Activated CD8-positive, alpha-beta memory T cell treated with anti-CD3 and anti-CD28 coated beads for 4 hours (primary cell): ENCODE results near the gene BASP1.

ENCODE experiments used
- DNase-seq, 2 donors: peaks; one replicate each; pipeline ENCODE4 v3.0.0-alpha.2; 2020; ENCODE audit warnings: low read depth in 2 of 2

Gene BASP1

DNA sequence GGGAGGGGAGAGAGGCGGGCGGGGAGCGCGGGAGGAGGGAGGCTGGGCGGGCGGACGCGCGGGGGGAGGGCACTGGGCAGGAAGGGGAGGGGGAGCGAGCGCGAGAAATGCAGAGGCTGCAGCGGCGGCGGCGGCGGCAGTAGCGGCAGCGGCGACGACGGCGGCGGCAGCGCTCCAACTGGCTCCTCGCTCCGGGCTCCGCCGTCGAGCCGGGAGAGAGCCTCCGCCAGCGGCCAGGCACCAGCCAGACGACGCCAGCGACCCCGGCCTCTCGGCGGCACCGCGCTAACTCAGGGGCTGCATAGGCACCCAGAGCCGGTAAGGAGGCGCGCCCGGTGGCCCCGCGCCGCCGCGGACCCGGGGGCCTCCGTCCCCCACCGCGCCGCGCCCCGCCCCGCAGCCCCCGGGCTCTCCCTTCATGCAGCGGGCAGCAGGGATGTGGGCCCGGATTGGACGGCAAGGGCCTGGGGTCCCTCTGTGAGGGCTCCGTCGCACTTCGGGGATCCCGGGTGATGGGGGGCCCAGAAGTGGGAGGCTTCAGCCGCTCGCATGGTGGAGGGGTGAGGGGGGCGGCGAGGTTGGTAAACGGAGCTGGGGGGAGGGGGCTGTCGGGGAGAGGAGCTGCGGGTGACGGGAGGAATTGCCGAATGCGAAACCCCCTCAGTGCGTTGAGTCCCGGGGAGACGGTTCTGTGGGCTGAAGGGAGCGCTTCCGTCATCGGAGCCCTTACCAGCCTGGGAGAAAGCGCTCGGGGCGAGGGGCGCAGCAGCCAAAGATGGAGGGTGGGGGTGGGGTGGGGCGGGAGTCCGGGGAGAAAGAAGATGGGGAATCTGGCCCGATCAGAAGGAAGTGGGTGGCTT, at the start of gene BASP1:
TSS of gene BASP1 (plus strand) at position 139 of the 860 bp plus-strand sequence. CDS start 57,586 bp downstream, outside the sequence.
- no peak for DNase-seq

- DNase-seq: no peak
Observed at GRCh38 chr5:17169507-17169906, 47.9 kb upstream of the BASP1 start.

- DNase-seq: no peak
Observed at GRCh38 chr5:17172791-17173190, 44.6 kb upstream of the BASP1 start.

DNA sequence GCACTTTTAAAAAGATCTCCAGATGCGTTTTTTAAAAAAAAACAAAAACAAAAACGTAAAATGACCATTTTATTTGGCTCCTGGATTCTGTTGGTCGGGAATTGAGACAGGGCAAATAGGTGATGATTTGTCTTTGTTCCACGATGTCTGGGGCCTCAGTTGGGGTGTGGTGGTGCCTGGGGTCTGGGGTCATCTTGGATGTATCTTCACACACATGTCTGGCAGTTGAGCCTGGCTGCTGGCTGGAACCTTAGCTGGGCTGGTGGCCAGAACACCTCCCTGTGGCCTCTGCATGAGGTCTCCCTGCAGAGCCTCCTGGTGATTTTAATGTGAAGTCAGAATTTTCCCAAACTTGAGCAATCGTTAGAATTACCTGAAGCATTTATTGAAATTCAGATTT, 42.5 kb upstream of the BASP1 start:
- DNase-seq: no peak

DNA sequence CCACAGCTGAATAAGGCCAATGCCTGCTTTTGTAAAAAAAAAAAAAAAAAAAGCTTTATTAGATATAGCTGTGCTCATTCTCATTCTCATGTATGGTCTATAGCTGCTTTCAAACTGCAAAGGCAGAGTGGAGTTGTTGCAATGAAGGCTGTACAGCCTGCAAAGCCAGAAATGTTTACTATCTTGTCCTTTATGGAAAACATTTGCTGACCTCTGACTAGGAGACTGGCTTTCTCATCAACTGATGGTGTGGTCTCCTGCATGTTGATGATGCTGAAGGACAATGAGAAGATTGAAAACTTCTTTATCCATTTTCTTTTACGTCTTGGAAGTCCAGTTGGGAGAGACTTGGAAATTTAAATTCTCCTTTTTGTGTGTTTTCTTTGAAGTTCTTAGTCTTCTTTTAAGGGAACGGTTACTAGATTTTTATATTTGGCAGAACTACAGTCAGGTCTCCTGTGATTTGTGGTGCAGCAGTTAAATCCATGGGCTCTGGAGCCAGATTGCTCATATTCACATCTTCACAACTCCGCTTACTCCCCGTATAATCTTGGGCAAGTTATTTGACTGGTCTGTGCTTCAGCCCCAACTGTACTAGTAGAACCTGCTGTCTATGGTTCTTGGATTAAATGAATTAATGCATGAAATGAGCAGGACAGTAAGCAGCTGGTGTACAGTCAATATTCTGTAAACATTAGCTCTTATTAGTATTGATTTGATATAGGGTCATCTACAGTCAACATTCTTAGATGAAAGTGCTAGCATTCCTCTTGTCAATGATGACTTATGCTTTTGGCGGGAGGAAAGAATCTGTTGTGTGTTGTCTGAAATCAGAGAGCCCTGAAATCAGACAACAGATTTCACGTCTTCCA, 39.7 kb upstream of the BASP1 start:
- DNase-seq: no peak

DNA sequence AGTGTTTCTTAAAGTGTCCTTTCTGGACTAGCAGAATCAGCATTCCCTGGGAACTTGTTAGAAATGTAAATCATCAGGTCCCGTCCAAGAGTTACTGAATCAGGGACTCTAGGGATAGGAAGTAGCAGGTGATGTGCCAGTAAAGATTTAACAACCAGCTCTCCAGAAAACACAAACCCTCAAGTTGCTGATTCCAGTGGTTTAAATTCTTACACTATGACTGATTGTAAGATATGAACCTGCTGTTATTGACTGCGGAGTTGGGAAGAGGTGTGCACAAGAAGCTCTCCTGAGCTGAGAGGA, 39.1 kb upstream of the BASP1 start:
- DNase-seq: no peak

DNA sequence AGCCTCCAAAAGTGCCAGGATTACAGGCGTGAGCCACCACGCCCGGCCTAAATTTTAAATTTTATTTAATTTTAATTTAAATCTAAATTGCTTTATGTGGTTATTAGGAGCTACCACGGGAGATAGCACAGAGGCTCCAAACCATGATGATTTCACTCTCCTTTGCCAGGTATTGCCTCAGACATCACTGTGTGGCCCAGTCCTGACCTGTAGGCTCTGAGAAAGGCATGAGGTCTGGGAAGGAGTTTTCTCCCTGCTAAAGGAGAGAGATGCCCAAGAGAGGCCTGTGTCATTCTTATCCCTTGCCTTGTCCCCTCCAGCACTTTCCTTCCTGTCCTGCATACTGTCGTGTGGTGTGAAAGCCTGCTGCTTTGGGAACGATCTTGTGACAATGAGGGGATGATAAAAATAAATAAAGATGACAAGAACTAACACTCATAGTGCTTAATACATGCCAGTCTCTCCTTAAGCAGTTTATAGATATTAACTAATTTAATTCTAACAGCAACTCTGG, 37.0 kb upstream of the BASP1 start:
- DNase-seq: no peak

- no peak for DNase-seq
Observed at GRCh38 chr5:17180864-17181723, 36.3 kb upstream of the BASP1 start.

GRCh38 chr5:17182494-17182893, 34.9 kb upstream of the BASP1 start:
- DNase-seq: no peak

- no peak for DNase-seq
Observed at GRCh38 chr5:17182981-17183380, 34.5 kb upstream of the BASP1 start.

DNA sequence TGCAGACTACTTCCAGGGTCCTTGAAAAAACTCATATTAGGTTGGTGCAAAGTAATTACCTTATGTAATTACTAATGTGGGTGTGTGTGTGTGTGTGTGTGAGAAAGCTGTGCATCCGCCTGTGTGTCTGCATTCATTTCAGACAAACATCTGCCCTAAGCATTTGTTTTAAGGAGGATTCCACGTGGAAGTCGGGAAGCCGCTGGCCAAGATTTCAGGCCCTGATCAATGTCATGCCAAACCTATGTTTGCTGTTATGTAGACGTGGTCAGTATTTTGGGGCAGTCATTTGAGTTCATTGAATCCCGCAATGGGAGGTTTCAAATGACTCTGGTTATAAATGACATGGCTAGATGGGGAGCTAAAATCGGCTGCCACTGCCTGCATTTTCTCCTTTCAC, 33.6 kb upstream of the BASP1 start:
- DNase-seq: no peak

DNA sequence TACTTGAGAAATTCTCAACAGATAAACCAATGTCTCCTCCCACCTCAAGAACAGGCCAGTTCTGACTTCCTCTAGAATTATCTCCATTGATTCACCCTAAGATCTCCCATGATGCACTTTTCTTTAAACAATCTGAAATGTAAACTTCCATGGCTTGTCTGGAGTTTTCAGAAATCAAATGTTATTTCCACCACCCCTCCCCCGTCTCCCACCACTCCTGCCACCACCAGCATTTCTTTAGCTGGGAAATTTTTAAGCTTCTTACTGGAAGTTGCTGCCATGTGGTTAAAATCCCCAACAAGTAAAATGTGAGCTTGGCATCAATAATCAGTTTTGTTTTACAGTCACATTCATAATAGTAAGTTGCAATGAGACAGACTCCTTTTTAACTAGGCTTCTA, 32.8 kb upstream of the BASP1 start:
- no peak for DNase-seq

DNA sequence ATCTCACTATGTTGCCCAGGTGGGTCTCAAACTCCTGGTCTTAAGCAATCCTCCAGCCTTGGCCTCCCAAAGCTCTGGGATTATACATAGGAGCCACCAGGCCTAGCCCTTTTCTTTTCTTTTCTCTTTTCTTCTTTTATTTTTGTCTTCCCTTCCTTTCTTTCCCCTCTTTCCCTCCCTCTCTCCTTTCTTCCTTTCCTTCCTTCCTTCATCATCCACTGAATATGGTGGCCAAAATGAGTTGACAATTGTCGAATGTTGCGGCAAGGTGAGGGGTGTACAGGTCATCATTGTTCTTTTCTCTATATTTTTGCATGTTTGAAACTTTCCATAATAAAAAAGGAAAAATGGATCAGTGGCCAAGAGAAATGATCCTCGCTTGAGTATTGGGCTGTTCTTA, 32.1 kb upstream of the BASP1 start:
- DNase-seq: no peak

DNA sequence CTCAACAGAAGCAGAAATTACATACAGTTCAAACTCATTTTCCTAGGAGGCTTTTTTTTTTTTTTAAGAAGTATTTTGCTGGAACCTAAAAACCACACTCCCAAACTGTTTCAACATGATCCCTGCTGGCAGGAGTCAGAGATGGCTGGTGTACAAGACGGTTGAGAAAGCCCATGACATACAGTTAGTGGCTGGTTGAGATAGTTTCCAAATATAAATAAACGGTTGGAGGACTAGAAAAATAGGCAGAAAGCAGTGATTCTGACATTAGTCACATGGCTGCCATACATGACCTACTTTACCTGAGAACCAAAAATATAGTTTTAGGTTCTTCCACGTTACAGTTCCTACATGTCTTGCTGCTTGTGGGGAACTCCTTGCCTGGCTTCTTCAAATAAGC, 31.7 kb upstream of the BASP1 start:
- DNase-seq: no peak

- DNase-seq: no peak
Observed at GRCh38 chr5:17186256-17186655, 31.2 kb upstream of the BASP1 start.

- DNase-seq: no peak
Observed at GRCh38 chr5:17187011-17187785, 30.2 kb upstream of the BASP1 start.

- DNase-seq: no peak
Observed at GRCh38 chr5:17187786-17188170, 29.7 kb upstream of the BASP1 start.

- DNase-seq: peak in 1 of 2 donors; percentile 2
Observed at GRCh38 chr5:17189381-17190036, 27.9 kb upstream of the BASP1 start.

- no peak for DNase-seq
Observed at GRCh38 chr5:17190242-17190778, 27.1 kb upstream of the BASP1 start.

- DNase-seq: no peak
Observed at GRCh38 chr5:17190799-17191391, 26.5 kb upstream of the BASP1 start.
